ENCODE results near the gene UBTD2.
"Not testable (repeated sequence)": the region's sequence is repeated elsewhere in the genome, so short reads cannot be mapped to it uniquely, and the experiment has no call there.

The UBTD2 gene

GRCh38 chr5:172293054-172293744 is 9.6 kb upstream of the UBTD2 start:
- DNase-seq (ENCODE audit: low read depth in 2 of 2), result peak; percentile 40 to 45

GRCh38 chr5:172291837-172292236 is 8.3 kb upstream of the UBTD2 start:
- DNase-seq (ENCODE audit: low read depth in 2 of 2), result not testable (repeated sequence)

- DNase-seq (ENCODE audit: low read depth in 2 of 2), result no peak
These were observed 4.9 kb upstream of the UBTD2 start for GRCh38 chr5:172288465-172288864.

- not testable (repeated sequence) for DNase-seq (ENCODE audit: low read depth in 2 of 2)
These were observed 3.6 kb upstream of the UBTD2 start for GRCh38 chr5:172287140-172287539.

GRCh38 chr5:172285226-172286143 is 1.9 kb upstream of the UBTD2 start:
- no peak for DNase-seq (ENCODE audit: low read depth in 2 of 2)

GRCh38 chr5:172284611-172284980 is 1.0 kb upstream of the UBTD2 start:
- DNase-seq (ENCODE audit: low read depth in 2 of 2), result no peak

GRCh38 chr5:172283862-172284610 is 472 bp upstream of the UBTD2 start:
- peak; percentile 54 to 69 for DNase-seq (ENCODE audit: low read depth in 2 of 2)

- DNase-seq (ENCODE audit: low read depth in 2 of 2), result no peak
These were observed 1.1 kb downstream of the UBTD2 start for GRCh38 chr5:172282272-172283019.

GRCh38 chr5:172281346-172281745 is 2.2 kb downstream of the UBTD2 start:
- DNase-seq (ENCODE audit: low read depth in 2 of 2), result no peak

GRCh38 chr5:172280929-172281328 is 2.6 kb downstream of the UBTD2 start:
- no peak for DNase-seq (ENCODE audit: low read depth in 2 of 2)

- DNase-seq (ENCODE audit: low read depth in 2 of 2), result no peak
These were observed 3.2 kb downstream of the UBTD2 start for GRCh38 chr5:172280317-172280716.

GRCh38 chr5:172278356-172278755 is 5.2 kb downstream of the UBTD2 start:
- no peak for DNase-seq (ENCODE audit: low read depth in 2 of 2)

GRCh38 chr5:172276214-172276613 is 7.3 kb downstream of the UBTD2 start:
- DNase-seq (ENCODE audit: low read depth in 2 of 2), result no peak

GRCh38 chr5:172274951-172275753 is 8.4 kb downstream of the UBTD2 start:
- peak; percentile 59 to 70 for DNase-seq (ENCODE audit: low read depth in 2 of 2)

- DNase-seq (ENCODE audit: low read depth in 2 of 2), result no peak
These were observed 15.6 kb downstream of the UBTD2 start for GRCh38 chr5:172267943-172268342.

GRCh38 chr5:172266676-172267092 is 16.9 kb downstream of the UBTD2 start:
- no peak for DNase-seq (ENCODE audit: low read depth in 2 of 2)

- no peak for DNase-seq (ENCODE audit: low read depth in 2 of 2)
These were observed 17.4 kb downstream of the UBTD2 start for GRCh38 chr5:172266071-172266675.

- no peak for DNase-seq (ENCODE audit: low read depth in 2 of 2)
These were observed 18.7 kb downstream of the UBTD2 start for GRCh38 chr5:172264815-172265395.

- no peak for DNase-seq (ENCODE audit: low read depth in 2 of 2)
These were observed 28.1 kb downstream of the UBTD2 start for GRCh38 chr5:172255444-172255843.

- DNase-seq (ENCODE audit: low read depth in 2 of 2), result no peak
These were observed 31.1 kb downstream of the UBTD2 start for GRCh38 chr5:172252501-172252900.
